GM11168 (cell line): ENCODE data around the gene MAGEB4.
"Not testable (repeated sequence)": the region's sequence is repeated elsewhere in the genome, so short reads cannot be mapped to it uniquely, and the experiment has no call there.

Source experiments
- in situ Hi-C: fragments of 300-500 bp; cut with MboI; formaldehyde crosslinking; loops from one replicate; pipeline ENCODE4 v1.12.0; 2022; ENCODE audit warnings: low sequenced_read_pairs; ENCODE audit not compliant: unreplicated experiment

MAGEB4 gene

GRCh38 chrX:30241724-30242415, at the start of gene MAGEB4:
MAGEB4 (plus strand) TSS chrX:30242000; CDS start chrX:30242136, 136 bp downstream.
- in situ Hi-C loops = no loop called here

- in situ Hi-C loops = not testable (repeated sequence)
These were observed 47.9 kb upstream of the MAGEB4 start for GRCh38 chrX:30193910-30194309.

- in situ Hi-C loops = no loop called here
These were observed 45.5 kb upstream of the MAGEB4 start for GRCh38 chrX:30196322-30196721.

- in situ Hi-C loops = no loop called here
These were observed 29.6 kb upstream of the MAGEB4 start for GRCh38 chrX:30212172-30212571.

GRCh38 chrX:30215357-30215843, 26.4 kb upstream of the MAGEB4 start, which contains the start of gene MAGEB2:
MAGEB2 (plus strand) TSS chrX:30215563; CDS start chrX:30218581, 3,018 bp downstream.
- in situ Hi-C loops = no loop called here

- in situ Hi-C loops = no loop called here
These were observed 24.3 kb upstream of the MAGEB4 start for GRCh38 chrX:30217465-30217864.

GRCh38 chrX:30219372-30219771, 22.4 kb upstream of the MAGEB4 start:
- in situ Hi-C loops = no loop called here

GRCh38 chrX:30220661-30221060, 21.1 kb upstream of the MAGEB4 start:
- in situ Hi-C loops = no loop called here

- in situ Hi-C loops = no loop called here
These were observed 17.3 kb upstream of the MAGEB4 start for GRCh38 chrX:30224536-30224935.

- in situ Hi-C loops = no loop called here
These were observed 13.3 kb upstream of the MAGEB4 start for GRCh38 chrX:30228526-30228925.

- in situ Hi-C loops = no loop called here
These were observed 11.4 kb upstream of the MAGEB4 start, which contains the start of gene MAGEB3 for GRCh38 chrX:30230395-30230794. MAGEB3 (plus strand) TSS chrX:30230657; CDS start chrX:30235925, 5,268 bp downstream.

- in situ Hi-C loops = no loop called here
These were observed 5.1 kb downstream of the MAGEB4 start, which contains the start of gene MAGEB1 for GRCh38 chrX:30246769-30247489. MAGEB1 (plus strand) TSS chrX:30247146; CDS start chrX:30250494, 3,348 bp downstream.

- in situ Hi-C loops = no loop called here
These were observed 7.1 kb downstream of the MAGEB4 start for GRCh38 chrX:30248854-30249253.

GRCh38 chrX:30253257-30253656, 11.5 kb downstream of the MAGEB4 start:
- in situ Hi-C loops = no loop called here

GRCh38 chrX:30259927-30260326, 18.1 kb downstream of the MAGEB4 start:
- in situ Hi-C loops = no loop called here

GRCh38 chrX:30261012-30261411, 19.2 kb downstream of the MAGEB4 start:
- in situ Hi-C loops = no loop called here

- in situ Hi-C loops = no loop called here
These were observed 21.0 kb downstream of the MAGEB4 start for GRCh38 chrX:30262763-30263162.

- in situ Hi-C loops = no loop called here
These were observed 28.8 kb downstream of the MAGEB4 start for GRCh38 chrX:30270639-30271038.

GRCh38 chrX:30275498-30275897, 33.7 kb downstream of the MAGEB4 start:
- in situ Hi-C loops = loop anchor here (25.0 kb wide), 1 partner anchor 212 kb away; no protein-coding TSS in a partner anchor

- in situ Hi-C loops = loop anchor here (25.0 kb wide), 1 partner anchor 209 kb away; no protein-coding TSS in a partner anchor
These were observed 36.6 kb downstream of the MAGEB4 start for GRCh38 chrX:30278365-30278764.

GRCh38 chrX:30280428-30280827, 38.6 kb downstream of the MAGEB4 start:
- in situ Hi-C loops = loop anchor here (25.0 kb wide), 1 partner anchor 207 kb away; no protein-coding TSS in a partner anchor
